Muscle layer of duodenum (tissue), 2 donors: ENCODE results near the gene ZBTB20.

ENCODE experiments used
- H3K27ac ChIP-seq: one replicate; pipeline ENCODE4 v1.7.0; 2013; ENCODE audit warnings: mild to moderate bottlenecking, low read length
- H3K27me3 ChIP-seq: one replicate; pipeline ENCODE4 v1.7.0; 2013; ENCODE audit warnings: low read depth, mild to moderate bottlenecking, control low read depth, low read length
- H3K36me3 ChIP-seq, 2 donors: one replicate each; pipeline ENCODE4 v1.7.0; 2013; ENCODE audit warnings: low read length in 2 of 2, control low read depth in 1 of 2, mild to moderate bottlenecking in 1 of 2; ENCODE audit not compliant: insufficient read depth in 2 of 2, control insufficient read depth in 1 of 2
- H3K4me1 ChIP-seq, 2 donors: one replicate each; pipeline ENCODE4 v1.7.0; 2013; ENCODE audit warnings: low read length in 2 of 2, mild to moderate bottlenecking in 2 of 2, control low read depth in 1 of 2, moderate library complexity in 1 of 2; ENCODE audit not compliant: insufficient read depth in 2 of 2, control insufficient read depth in 1 of 2
- H3K4me3 ChIP-seq, 2 donors: one replicate each; pipeline ENCODE4 v1.7.0; 2013; ENCODE audit warnings: low read length in 2 of 2, low read depth in 1 of 2, mild to moderate bottlenecking in 1 of 2
- H3K9me3 ChIP-seq, 2 donors: one replicate each; pipeline ENCODE4 v1.7.0; 2013; ENCODE audit warnings: low read length in 2 of 2, control low read depth in 1 of 2, mild to moderate bottlenecking in 1 of 2; ENCODE audit not compliant: control insufficient read depth in 1 of 2
- donor health status: healthy.

ZBTB20 gene

DNA sequence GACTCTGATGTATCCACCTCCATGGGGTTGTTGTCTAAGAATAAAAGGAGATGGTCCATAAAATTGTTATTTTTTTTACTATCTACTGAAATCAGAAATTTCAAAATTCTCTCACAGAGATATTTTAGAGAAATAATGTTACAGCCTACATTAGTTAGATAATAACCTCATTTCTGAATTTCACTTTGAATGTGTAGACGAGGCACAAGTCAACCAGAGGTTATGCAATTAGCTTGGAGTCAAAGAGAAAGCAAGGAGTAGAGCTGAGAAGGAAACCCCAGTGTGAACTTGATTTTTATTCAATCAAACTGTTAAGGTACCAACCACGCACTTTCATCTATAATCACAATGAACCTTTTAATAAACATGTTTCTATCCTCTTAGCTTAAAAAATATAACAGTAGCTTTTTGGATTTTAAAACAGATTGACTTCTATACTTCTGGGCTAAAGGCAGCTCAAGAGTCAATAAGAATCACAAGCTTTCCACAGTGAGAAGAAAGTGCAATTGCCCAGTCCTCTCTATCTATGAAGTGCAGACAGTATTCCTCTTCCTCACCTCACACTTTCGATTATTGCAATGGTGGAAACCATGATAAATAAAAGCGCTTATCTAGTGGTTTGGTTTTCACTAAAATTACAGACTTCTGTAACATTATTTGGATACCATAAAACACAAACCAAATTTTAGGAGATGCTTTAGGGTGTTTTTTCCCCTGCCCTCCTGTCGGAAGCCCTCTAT lies 403.2 kb downstream of the ZBTB20 start:
- H3K36me3 ChIP-seq, result no peaks in the 10 kb centered on the region
- H3K27me3 ChIP-seq, result no peaks in the 10 kb centered on the region
- H3K9me3 ChIP-seq, result no peaks in the 10 kb centered on the region
- H3K4me1 ChIP-seq, result peaks cover 0 to 12% of the 10 kb centered on the region in 2 donors
- H3K27ac ChIP-seq, result no peak overlapping the region
- H3K4me3 ChIP-seq, result no peak overlapping the region

DNA sequence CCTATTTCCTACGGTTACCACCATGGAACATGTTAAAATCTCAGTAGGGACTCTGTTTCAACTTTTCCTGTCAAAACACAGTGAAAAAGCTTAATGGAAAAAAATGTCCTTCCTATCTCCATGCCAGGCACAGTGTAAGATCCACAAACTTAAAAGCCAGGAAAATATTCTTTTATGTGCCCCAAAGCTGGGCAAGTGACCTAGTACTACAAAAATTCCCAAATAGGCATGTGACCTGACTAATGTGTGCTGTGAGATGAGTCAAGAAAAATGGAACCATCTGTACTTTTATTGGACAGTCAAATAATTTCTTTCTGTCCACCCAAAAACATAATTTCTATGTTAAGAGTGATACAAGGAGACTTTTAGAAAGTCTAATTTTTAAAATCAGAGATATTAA lies 406.0 kb downstream of the ZBTB20 start:
- H3K4me3 ChIP-seq, result no peak overlapping the region
- no peaks in the 10 kb centered on the region for H3K27me3 ChIP-seq
- H3K27ac ChIP-seq, result no peak overlapping the region
- peaks cover 0 to 12% of the 10 kb centered on the region in 2 donors for H3K4me1 ChIP-seq
- H3K9me3 ChIP-seq, result no peaks in the 10 kb centered on the region
- H3K36me3 ChIP-seq, result no peaks in the 10 kb centered on the region

- Histone ChIP-seq H3K4me3 (no peak overlapping the region), H3K9me3 (no peaks in the 10 kb centered on the region), H3K4me1 (peaks cover 0 to 12% of the 10 kb centered on the region in 2 donors), H3K36me3 (no peaks in the 10 kb centered on the region), H3K27me3 (no peaks in the 10 kb centered on the region), H3K27ac (no peak overlapping the region)
Observed at GRCh38 chr3:114739627-114740026, 407.5 kb downstream of the ZBTB20 start.

GRCh38 chr3:114732353-114732752 lies 414.7 kb downstream of the ZBTB20 start:
- Histone ChIP-seq H3K36me3 (no peaks in the 10 kb centered on the region), H3K4me3 (no peak overlapping the region), H3K9me3 (no peaks in the 10 kb centered on the region), H3K27me3 (no peaks in the 10 kb centered on the region), H3K4me1 (peaks cover 0 to 5% of the 10 kb centered on the region in 2 donors), H3K27ac (no peak overlapping the region)

DNA sequence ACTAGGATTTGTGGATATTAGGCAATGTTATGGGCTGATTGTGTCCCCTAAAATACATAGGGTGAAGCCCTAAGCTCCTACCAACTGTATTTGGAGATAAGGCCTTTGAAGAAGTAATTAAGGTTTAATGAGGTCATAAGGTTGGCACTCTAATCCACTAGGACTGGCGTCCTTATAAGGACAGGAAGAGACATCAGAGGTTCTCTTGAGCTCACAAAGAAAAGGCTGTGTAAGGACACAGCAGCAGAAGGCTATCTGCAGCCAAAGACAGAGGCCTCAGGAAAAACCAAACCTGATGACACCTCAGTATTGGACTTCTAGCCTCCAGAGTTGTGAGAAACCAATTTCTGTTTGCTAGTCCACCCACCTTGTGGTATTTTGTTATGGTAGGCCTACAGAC lies 416.7 kb downstream of the ZBTB20 start:
- H3K27me3 ChIP-seq, result no peaks in the 10 kb centered on the region
- H3K27ac ChIP-seq, result no peak overlapping the region
- H3K4me1 ChIP-seq, result peaks cover 0 to 5% of the 10 kb centered on the region in 2 donors
- no peaks in the 10 kb centered on the region for H3K9me3 ChIP-seq
- H3K36me3 ChIP-seq, result no peaks in the 10 kb centered on the region
- H3K4me3 ChIP-seq, result no peak overlapping the region

- no peaks in the 10 kb centered on the region for H3K27me3 ChIP-seq
- H3K4me1 ChIP-seq, result peaks cover 0 to 5% of the 10 kb centered on the region in 2 donors
- no peak overlapping the region for H3K27ac ChIP-seq
- H3K36me3 ChIP-seq, result no peaks in the 10 kb centered on the region
- H3K9me3 ChIP-seq, result no peaks in the 10 kb centered on the region
- no peak overlapping the region for H3K4me3 ChIP-seq
Observed at GRCh38 chr3:114727373-114727772, 419.7 kb downstream of the ZBTB20 start.

DNA sequence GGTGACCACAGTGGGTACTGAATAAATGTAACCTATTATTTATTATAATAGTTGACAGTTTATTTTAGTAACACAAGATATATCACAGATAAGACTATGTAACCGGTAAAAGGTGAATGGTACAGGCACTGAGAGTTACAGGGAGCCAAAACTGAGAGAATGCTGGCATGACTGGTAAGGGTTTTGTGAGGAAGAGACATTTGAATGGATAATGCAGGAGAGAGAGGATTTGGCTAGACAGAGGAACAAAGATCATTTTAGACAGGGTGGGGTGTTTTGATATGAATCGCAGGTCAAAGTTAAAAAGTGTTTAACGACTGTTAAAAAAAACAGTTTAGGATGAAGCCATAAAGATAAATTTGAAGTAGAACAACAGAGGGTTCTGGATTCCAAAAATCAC lies 421.1 kb downstream of the ZBTB20 start:
- Histone ChIP-seq H3K4me1 (peaks cover 0 to 5% of the 10 kb centered on the region in 2 donors), H3K9me3 (no peaks in the 10 kb centered on the region), H3K27me3 (no peaks in the 10 kb centered on the region), H3K27ac (no peak overlapping the region), H3K4me3 (no peak overlapping the region), H3K36me3 (no peaks in the 10 kb centered on the region)

DNA sequence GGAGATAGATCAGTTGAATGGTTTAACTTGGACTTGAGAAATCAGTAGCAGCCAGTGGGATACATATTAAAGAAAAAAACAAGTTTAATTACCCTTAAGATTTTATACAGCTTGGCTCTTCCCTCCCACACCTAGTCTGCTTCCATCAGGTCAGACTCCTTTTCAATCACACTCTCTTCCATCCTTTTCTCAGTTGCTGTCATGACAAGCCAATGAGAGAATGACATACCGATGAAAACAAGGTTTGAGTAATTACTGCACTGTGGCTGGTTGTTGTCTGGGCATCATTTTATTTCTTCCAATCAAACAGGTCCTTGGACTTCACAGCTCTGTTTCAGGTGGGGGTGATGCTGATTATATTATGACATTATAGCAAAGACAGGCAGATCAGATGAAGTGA lies 424.6 kb downstream of the ZBTB20 start:
- no peaks in the 10 kb centered on the region for H3K27me3 ChIP-seq
- no peaks in the 10 kb centered on the region for H3K4me1 ChIP-seq
- H3K27ac ChIP-seq, result no peak overlapping the region
- H3K9me3 ChIP-seq, result no peaks in the 10 kb centered on the region
- no peaks in the 10 kb centered on the region for H3K36me3 ChIP-seq
- no peak overlapping the region for H3K4me3 ChIP-seq

- H3K27ac ChIP-seq, result no peak overlapping the region
- H3K4me1 ChIP-seq, result no peaks in the 10 kb centered on the region
- no peaks in the 10 kb centered on the region for H3K9me3 ChIP-seq
- H3K36me3 ChIP-seq, result no peaks in the 10 kb centered on the region
- H3K27me3 ChIP-seq, result no peaks in the 10 kb centered on the region
- no peak overlapping the region for H3K4me3 ChIP-seq
Observed at GRCh38 chr3:114721864-114722263, 425.2 kb downstream of the ZBTB20 start.

GRCh38 chr3:114721209-114721608 lies 425.9 kb downstream of the ZBTB20 start:
- H3K27me3 ChIP-seq, result no peaks in the 10 kb centered on the region
- H3K27ac ChIP-seq, result no peak overlapping the region
- no peaks in the 10 kb centered on the region for H3K36me3 ChIP-seq
- H3K4me1 ChIP-seq, result no peaks in the 10 kb centered on the region
- H3K9me3 ChIP-seq, result no peaks in the 10 kb centered on the region
- no peak overlapping the region for H3K4me3 ChIP-seq

GRCh38 chr3:114718898-114719210 lies 428.2 kb downstream of the ZBTB20 start:
- H3K4me1 ChIP-seq, result no peaks in the 10 kb centered on the region
- no peak overlapping the region for H3K27ac ChIP-seq
- H3K27me3 ChIP-seq, result no peaks in the 10 kb centered on the region
- H3K36me3 ChIP-seq, result no peaks in the 10 kb centered on the region
- H3K9me3 ChIP-seq, result no peaks in the 10 kb centered on the region
- no peak overlapping the region for H3K4me3 ChIP-seq
